ENCODE data around the gene PYDC1.

GRCh38 chr16:31193874-31194273, 23.1 kb downstream of the PYDC1 start:
- TF ChIP-seq CTCF (IDR thresholded peaks at IDR 0.05): no peak
- no peak for TF ChIP-seq POLR2A (IDR thresholded peaks at IDR 0.05)

All from uterus (tissue), 2 donors.